ENCODE data around the gene TNRC18.
"Not testable (repeated sequence)": the region's sequence is repeated elsewhere in the genome, so short reads cannot be mapped to it uniquely, and the experiment has no call there.

Gene TNRC18

DNA sequence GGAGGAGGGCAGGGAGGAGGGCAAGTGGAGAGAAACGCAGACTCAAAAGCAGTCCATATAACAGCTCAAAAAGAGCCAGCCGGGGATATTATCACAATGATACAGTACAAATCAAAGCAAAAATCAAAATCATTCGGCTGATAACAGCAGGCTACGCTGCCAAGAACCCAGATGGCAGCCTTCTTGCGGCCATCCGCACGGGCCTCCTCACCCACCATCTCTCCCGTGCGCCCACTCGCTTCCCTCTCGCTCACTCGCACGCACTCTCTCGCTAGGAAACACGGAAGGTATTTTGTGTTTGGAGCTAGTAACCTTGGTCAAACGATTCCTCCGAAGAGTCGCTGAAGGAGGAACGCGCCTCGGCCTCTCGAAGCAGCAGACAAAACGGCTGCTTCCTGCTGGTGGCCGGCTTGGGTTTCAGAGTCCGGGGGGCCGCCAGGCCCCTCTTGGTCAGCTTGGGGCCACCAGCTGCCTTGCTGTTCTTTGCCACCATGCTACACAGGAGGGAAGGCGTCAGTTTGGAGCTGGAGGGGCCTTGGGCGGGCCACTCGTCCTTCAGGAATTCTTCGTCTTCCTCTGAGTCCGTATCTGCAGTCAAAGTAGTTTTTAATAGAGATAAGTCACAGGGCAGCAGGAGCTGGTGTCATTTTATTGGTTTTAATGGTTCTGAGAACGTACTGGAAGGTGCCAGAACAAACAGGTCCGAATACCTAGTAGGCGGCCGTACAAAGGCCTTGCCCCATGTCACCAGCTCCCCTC lies 71.9 kb downstream of the TNRC18 start:
- DNase-seq (ENCODE audit: low read depth in 2 of 2): no peak

DNA sequence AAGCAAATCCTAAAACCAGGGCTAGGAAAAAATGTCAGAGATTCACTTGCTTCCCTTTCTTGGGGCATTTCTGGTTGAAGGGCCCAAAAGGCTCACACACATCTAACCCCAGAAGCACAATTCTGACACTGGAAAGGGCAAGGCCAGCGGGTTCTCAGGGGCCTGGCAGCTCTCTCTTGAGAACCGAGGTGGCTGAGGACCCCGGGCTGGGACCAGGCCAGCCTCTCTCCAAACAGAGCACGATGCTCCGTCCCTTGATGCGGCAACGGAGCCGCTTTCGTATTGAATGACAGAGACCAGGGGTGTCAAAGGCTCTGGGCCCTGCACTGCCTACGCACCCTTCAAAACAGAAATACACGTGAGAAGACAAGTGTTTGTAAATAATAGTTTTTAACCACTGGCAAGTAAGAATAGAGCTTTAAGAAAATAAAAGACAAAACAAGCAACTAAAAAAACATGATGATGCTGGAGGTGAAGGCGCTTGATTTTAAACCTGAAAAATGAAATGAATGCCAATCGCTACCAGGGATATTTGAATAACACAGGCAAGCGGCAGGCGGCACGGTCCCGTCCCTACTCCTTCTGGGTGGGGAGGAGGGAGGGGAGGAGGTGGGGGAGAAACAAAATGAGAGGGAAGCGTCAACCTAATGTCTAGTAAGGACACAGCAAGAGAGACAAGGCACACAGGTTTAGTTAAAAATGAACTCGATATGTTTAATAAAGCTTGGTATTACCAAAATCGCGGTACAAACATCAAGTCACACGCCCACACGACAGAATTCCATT lies 72.8 kb downstream of the TNRC18 start:
- no peak for DNase-seq (ENCODE audit: low read depth in 2 of 2)

DNA sequence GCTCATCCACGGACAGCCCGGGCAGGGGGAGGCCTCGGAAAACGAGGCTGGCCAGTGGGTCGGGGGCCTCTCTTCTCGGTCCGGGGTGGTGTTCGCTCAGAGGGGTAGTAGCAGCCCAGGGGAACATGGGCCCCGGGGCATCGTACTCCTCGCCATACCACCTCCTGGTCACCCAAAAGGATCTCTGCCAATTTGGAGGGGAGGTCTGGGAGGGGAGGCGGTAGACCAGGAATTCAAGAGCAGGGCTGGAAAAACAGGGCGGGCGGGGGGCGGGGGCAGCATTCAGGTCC lies 73.5 kb downstream of the TNRC18 start:
- DNase-seq (ENCODE audit: low read depth in 2 of 2): no peak

DNA sequence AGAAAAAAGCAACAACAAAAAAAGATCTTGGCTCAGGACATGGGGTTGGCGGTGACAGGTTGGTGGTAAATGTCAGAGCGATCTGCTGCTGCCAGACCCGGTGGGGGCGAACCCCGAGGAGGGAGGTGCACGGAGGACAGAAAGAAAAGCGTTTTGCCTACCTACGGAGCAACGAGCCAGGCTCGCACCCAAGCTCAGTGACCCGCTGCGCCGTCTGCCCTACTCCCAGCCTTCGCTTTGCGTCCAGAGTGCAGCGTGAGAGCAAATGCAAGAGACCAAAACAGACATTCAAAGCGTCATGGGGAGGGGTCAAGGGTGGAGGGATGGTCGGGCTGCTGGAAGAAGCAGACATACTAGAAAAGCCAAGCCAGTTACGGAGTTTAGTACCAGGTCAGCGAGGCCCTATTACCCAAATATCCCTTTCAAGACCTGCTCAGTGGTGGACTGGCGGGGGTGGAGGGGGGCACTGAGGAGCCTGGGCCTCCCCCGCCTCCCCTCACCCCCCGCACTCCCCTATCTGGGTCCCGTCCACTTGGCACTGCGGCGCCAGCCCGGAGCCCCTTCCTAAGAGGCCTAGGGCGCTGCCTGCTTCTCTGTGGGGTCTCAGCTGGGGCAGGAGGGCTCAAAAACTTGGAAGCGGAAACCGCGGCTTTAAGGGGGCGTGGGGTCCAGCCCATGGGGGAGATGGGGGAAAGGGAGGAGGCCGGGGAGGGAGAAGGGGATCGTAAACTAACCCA lies 74.0 kb downstream of the TNRC18 start:
- DNase-seq (ENCODE audit: low read depth in 2 of 2): no peak

DNA sequence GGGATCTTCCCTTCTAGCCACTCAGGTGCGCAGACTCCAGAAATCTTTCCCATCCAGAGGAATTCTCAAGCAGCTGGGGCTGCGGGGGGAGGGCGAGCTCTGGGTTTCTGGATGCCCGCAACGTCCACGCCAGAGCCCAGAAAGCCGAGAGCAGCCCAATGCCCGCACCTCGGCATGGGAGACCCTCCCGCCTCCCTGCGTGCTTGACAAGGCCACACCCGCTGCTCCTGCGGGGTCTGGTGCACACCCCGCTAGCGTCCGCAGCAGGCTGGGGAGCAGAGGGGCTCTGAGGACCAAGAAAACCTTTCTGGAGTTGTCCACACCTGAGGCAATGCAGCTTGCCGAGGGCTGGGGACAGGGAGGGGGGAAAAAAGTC lies 74.6 kb downstream of the TNRC18 start:
- DNase-seq (ENCODE audit: low read depth in 2 of 2): no peak

DNA sequence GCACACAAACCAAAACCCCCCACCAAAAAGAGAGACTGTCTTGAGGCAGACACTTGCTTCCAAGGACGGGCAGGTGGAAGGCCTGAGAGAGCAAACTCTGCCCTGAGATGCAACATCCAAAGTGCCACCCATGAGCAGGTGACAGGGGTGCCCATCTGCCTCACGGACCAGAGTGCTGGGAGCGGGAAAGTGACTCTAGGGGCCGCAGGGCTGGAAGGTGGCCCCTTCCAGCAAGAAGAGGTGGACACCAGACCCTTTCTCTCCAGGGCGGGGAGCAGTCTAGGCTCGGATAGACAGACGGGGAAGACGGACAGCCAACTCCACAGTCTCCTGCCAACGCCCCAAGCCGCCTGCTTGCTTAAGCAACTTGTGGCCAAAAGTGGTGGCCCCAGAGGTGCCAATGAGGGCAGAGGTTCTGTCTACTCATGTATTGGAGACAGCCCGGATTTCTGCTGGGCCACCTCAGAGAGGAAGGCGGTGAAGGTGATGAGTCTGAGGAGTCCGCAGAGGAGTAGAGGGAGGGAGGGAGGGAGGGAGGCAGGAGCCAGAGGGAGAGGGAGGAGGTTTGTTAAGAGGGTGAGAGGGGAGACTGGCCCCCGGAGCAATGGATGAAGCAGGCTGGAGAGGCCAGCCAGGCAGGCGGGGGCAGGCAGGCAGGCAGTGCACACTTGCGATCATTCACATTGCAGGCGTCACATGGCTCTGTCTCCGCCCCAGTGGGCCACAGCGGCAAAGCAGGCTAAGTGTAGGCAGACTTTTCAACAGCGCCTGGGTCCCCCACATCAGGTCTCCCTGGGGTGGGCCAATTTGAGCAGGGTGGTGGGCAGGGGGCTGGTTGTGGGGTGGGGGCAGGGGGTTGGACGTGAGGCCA lies 75.3 kb downstream of the TNRC18 start:
- DNase-seq (ENCODE audit: low read depth in 2 of 2): no peak

DNA sequence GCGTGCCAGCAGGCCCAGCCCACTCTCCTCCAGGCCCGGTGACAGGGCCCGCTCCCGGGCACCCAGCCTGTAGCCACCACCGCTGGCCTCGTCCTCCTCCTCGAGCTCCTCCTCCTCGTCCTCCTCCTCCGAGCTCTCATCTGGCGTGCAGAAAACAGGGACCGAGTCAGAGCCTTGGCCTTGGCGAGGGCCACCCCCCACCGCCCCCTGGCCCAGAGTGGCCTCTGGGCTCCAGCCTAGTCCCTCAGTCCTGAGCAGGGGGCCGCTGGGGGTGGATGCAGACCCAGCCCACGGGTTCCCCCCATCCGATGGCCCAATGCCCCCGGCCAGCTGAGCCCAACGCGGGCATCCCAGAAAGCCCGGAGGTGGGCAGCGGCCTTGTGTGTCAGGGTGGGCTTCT lies 78.0 kb downstream of the TNRC18 start:
- no peak for DNase-seq (ENCODE audit: low read depth in 2 of 2)

DNA sequence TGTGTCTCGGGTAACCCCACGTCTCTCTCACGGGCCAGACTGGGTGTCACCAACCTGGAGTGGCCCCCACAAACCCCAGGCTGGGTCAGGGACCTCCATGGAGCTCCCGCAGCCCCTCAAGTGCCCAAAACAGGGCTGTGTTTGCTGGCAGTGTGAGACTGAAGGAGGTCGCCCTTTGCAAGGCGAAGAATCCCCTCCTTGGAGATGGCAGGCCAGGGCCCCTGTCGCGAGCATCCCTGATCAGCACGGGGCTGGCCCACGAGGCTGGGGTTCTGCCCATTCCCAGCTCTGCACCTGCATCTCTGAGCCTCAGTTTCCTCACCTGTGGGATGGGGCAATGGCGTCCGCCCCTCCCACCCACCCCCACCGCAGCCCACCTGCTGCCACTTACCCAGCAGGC lies 78.5 kb downstream of the TNRC18 start:
- DNase-seq (ENCODE audit: low read depth in 2 of 2): no peak

DNA sequence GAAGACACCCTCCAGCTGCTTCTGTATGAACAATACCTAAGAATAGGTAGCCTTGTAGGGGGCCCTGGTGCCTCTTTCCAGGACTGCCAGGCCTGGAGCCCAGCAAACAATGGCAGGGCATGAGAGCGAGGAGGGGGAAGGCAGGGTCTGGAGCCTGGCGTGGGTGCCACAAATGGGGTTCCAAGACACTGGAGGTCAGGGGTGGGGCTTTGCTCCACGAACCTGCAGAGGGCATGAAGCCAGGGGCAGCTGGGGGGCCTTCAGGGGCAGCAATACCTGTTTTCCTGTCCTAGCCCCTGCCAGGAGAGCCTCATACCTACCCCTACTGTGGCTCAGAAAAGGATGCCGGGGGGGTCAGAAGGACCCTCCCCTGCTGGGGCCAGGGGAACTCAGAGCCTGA lies 79.3 kb downstream of the TNRC18 start:
- no peak for DNase-seq (ENCODE audit: low read depth in 2 of 2)

DNA sequence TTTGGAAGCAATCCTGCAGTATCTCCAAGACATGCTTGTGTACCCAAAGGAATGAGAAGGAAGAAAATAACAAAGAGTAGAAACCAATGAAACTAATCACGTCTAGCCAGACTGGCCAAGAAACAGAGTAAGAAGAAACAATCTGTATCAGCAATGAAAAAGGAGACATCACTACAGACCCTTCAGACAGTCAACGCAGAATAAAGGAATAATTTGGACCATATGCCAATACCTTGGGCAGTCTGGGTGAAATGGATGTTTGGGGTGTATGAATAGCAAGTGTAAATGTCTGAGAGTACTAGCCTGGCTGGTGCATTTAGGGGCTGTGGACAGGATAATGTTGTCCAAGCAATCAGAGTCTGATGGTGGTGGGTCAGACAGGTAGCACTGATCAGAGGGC lies 79.8 kb downstream of the TNRC18 start:
- no peak for DNase-seq (ENCODE audit: low read depth in 2 of 2)

DNA sequence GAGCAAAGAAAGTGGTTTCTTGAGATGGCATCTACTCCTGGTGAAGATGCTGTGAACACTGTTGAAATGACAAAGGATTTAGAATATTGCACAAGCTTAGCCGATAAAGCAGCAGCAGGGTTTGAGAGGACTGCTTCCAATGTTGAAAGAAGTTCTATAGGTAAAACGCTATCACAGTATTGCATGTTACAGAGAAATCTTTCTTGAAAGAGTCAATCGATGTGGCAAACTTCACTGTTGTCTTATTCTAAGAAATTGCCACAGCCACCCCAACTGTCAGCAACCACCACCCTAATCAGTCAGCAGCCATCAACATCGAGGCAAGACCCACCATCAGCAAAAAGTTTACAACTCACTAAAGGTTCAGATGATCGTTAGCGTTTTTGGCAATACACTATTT lies 81.0 kb downstream of the TNRC18 start:
- DNase-seq (ENCODE audit: low read depth in 2 of 2): no peak

DNA sequence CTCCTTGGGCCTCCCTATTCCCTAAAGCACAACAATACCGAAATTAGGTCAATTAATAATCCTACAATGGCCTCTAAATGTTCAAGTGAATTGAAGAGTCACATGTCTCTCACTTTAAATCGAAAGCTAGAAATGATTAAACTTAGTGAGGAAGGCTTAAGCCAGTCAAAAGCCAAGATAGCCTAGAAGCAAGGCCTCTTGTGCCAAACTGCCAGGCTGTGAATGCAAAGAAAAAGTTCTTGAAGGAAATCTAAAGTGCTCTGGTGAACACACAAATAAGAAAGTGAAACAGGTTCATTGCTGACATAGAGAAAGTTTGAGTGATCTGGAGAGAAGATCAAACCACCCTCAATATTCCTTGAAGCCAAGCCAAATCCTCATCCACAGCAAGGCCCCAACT lies 83.7 kb downstream of the TNRC18 start:
- no peak for DNase-seq (ENCODE audit: low read depth in 2 of 2)

DNA sequence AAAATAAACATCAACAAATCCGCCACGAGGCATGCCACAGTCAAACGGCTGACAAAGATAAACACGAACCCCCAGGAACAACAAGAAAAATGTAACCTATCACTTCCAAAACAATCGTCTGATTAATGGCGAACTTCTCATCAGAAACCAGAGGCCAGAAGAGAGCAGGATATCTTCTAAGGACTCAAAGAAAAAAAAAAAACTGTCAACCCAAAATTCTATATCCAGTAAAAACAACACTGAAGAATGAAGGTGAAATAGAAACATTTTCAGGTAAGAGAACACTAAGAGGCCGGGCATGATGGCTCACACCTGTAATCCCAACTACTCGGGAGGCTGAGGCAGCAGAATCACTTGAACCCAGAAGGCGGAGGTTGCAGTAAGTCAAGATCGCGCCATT lies 86.6 kb downstream of the TNRC18 start:
- no peak for DNase-seq (ENCODE audit: low read depth in 2 of 2)

DNA sequence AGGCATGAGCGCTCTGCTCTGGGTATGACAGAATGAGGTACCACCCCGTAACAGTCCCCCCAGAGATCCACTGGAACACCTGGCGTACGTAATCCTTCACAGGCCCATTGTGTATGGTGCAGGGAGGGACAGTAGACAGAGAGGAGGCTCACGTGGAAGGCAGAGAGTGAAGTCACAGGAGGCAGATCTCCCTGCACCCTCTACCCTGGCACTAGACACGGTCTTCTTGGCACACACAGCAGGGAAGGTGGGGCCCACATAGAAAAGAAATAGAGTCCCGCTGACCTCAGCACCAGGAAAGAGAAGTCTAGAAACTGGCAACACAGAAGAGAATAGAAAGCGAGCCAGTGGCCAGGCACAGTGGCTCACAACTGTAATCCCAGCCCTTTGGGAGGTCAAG lies 89.0 kb downstream of the TNRC18 start:
- no peak for DNase-seq (ENCODE audit: low read depth in 2 of 2)

DNA sequence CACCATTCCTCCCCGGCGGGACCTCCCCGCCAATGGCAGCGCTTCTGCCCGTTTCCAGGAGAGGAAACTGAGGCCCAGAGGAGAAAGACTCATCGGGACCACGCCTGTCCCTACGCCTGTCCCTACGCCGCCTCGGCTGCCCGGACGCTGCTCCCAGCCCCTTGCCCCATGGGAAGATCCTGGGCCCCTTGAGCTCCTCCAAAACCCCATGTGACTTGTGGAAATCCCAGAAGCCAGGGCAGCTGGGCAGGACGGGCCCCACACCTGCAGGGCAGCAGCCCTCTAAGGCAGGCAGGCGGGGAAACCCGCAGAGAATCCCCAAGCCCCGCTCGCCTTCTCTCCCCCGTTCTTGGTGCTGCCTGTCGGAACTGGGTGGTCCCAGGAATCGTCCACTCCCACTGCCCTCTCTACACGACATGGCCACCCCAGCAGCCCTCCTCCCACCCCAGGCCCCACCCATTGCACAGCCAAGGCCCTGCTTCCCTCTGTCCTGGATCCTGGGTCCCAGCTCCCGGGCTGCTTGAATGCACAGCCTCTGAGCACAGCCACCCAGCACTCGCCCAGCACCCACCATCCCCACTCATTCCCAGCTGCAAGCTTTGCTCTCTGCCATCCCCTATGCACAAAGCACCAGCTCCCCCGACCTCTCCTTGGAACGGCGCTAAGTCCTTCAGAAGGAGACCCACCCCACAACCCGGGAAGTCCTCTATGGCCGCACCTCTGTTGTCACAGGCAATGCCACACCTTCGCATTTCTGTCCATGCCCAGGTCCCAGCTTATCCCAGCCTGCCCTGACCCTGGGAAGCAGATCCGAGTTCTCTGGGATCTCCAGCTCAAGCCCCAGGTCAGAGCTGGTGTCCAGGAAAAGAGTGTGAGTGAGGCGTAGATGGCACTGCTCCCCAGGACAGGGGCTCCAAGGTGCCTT lies 90.3 kb downstream of the TNRC18 start:
- no peak for DNase-seq (ENCODE audit: low read depth in 2 of 2)

DNA sequence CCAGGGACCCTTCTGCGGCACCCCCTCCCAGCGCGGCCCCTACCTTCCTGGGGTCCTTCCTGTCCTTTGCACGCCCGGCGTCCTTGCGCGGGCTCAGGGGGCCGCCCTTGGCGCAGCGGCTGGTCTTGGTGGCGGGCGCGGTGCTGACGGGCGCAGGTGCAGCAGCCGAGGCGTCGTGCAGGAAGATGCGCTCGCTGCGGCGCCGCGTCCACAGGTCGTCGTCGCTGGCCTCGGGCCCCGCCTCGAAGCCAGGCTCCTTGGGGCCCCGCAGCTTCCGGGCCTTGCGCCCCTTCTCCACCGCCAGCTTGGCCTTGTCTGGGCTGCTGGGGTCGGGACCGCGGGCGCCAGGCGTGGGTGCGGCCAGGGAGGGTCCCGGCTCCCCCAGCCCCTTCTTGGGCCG lies 91.1 kb downstream of the TNRC18 start:
- no peak for DNase-seq (ENCODE audit: low read depth in 2 of 2)

DNA sequence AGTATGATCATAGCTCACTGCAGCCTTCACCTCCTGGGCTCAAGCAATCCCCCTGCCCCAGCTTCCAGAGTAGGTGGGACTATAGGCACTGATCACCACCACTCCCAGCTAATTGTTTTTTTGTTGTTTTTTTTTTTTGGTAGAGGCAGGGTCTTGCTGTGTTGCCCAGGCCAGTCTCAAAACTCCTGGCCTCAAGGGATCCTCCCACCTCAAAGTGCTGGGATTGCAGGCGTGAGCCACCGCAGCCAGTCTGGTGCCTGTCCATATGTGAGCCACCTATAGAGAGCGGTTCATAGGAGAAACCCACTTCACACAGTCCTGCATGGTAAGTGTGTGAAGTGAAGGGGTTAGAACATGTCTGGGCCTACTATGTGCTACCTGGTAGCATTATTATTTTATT lies 93.3 kb downstream of the TNRC18 start:
- no peak for DNase-seq (ENCODE audit: low read depth in 2 of 2)

DNA sequence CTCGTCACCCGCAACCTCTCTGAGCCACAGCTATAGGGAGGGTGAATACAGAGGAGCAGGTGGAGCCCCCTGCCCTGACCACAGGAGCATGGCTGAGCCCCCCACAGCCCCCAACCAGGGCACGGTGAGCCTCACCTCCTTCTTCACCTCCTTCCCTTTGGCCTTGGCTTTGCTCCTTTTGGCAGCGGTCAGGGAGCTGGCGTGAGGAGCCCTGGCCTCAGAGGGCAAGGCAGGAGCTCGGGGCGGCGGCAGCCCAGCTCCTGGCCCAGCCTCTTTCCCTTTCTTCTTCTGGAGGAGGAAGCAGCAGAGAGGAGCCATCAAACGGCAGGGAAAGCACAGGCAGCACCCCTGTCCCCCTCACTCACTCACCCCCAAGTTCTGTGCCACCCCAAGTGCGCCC lies 98.7 kb downstream of the TNRC18 start:
- DNase-seq (ENCODE audit: low read depth in 2 of 2): no peak

DNA sequence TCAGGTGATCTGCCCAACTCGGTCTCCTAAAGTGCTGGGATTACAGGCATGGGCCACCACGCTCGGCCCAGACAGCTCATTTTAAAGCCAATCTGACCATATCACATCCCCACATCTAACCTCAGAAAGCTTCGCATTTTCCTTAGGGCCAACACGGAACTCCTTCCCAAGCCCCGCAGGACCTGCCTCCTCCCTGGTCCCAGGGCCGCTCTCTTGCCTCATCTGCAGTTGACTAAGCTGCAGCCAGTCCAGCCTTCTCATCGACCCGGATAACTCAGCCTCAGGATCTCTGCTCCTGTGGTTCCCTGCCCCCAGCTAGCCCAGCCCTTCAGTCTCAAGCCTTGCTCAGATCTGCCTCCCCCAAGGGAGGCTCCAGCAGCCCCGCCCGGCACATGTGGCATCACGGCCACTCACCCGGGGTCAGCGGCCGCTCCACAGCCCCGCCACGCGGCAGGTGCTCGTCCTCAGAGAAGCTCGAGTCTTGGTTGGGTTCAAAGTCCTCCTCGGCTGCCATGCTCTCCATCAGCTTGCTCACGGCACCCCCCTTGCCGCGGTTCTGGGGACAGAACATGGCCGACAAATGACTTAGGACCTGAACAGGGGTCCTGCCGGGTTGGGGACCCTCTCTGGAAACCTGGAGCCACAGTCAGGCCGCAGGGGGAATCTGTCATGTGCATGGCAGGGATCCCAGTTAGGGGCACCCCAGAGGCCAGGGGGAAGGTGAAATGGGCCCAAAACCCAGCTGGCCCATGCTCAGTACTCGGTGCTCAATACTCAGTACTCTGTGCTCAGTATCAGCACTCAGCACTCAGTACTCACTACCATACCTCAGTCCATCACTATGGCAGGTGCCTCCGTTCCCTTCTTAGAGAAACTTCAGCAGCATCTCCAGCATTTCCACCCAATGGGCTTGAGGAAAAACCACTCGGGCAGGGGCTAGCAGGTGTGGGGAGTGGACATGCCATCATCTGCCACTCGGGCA lies 99.5 kb downstream of the TNRC18 start:
- not testable (repeated sequence) for DNase-seq (ENCODE audit: low read depth in 2 of 2)
